Astrocyte (in vitro differentiated cells and primary cell): ENCODE results near the gene EPN2.

Experiments
- CTCF ChIP-seq: IDR thresholded peaks from 2 replicates; pipeline ENCODE4 v1.5.1; 2011; ENCODE audit warnings: low read depth, mild to moderate bottlenecking, inconsistent platforms, low read length, moderate library complexity; ENCODE audit not compliant: insufficient read depth
- EZH2 ChIP-seq: IDR thresholded peaks from 2 replicates; pipeline ENCODE4 v1.6.1; 2012; ENCODE audit warnings: mild to moderate bottlenecking, low read length, inconsistent platforms; ENCODE audit not compliant: insufficient read depth

GRCh38 chr17:19328441-19329061 lies 91.4 kb downstream of the EPN2 start:
- TF ChIP-seq CTCF (no peak), EZH2 (no peak)
